ACC112 (cell line): Measurements from ENCODE around the gene LRRC37A3.
"Not testable (repeated sequence)": the region's sequence is repeated elsewhere in the genome, so short reads cannot be mapped to it uniquely, and the experiment has no call there.

Experiments
- H2AFZ ChIP-seq: fragments of 200-600 bp; sonication (generic); one replicate; pipeline ENCODE4 v1.6.0; 2017; ENCODE audit warnings: antibody characterized with exemption, low read length; ENCODE audit not compliant: unreplicated experiment
- H3K27ac ChIP-seq: fragments of 200-600 bp; sonication (generic); 2 replicates; pipeline ENCODE4 v1.5.1; 2014; ENCODE audit warnings: low read depth, mild to moderate bottlenecking, antibody characterized with exemption, low read length, moderate library complexity
- H3K27me3 ChIP-seq: fragments of 200-600 bp; sonication (generic); 2 replicates; pipeline ENCODE4 v1.6.1; 2014; ENCODE audit warnings: mild to moderate bottlenecking, antibody characterized with exemption, low read length, moderate library complexity, mixed read lengths; ENCODE audit not compliant: insufficient read depth
- H3K36me3 ChIP-seq: fragments of 200-600 bp; sonication (generic); 2 replicates; pipeline ENCODE4 v1.6.1; 2016; ENCODE audit warnings: mild to moderate bottlenecking, antibody characterized with exemption, low read length, moderate library complexity, mixed read lengths; ENCODE audit not compliant: insufficient read depth
- H3K4me1 ChIP-seq: fragments of 200-600 bp; sonication (generic); one replicate; pipeline ENCODE4 v1.6.1; 2016; ENCODE audit warnings: low read length, mixed read lengths; ENCODE audit not compliant: insufficient read depth, unreplicated experiment, control insufficient read depth
- H3K4me3 ChIP-seq: fragments of 200-600 bp; sonication (generic); 2 replicates; pipeline ENCODE4 v1.5.1; 2014; ENCODE audit warnings: mild to moderate bottlenecking, low read depth, low read length
- H3K79me2 ChIP-seq: fragments of 200-600 bp; sonication (generic); one replicate; pipeline ENCODE4 v1.6.0; 2016; ENCODE audit warnings: low read length; ENCODE audit not compliant: control insufficient read depth, unreplicated experiment, insufficient read depth

The LRRC37A3 gene

DNA sequence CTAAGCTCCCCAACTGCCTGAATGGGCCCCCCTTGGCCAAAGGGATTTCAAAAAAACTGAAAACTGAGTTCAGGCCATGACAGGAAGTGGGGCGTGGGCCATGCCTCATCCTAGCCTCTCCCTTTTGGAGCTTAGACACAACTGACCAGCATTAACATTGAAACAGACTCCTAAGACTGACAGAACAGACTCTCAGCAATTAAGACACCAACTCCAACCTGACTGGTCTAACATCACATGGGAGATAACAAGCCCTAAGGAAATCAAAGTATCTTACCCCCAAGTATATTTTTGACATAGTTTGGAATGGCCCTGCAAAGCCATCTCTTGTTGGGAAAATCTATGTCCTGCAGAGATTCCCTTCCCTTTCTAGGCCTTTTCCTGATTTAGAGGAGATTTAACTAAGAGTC, 88.6 kb downstream of the LRRC37A3 start:
- not testable (repeated sequence) for H3K79me2 ChIP-seq, H3K36me3 ChIP-seq, H3K27me3 ChIP-seq, H3K27ac ChIP-seq, H3K4me3 ChIP-seq, H2AFZ ChIP-seq, H3K4me1 ChIP-seq

DNA sequence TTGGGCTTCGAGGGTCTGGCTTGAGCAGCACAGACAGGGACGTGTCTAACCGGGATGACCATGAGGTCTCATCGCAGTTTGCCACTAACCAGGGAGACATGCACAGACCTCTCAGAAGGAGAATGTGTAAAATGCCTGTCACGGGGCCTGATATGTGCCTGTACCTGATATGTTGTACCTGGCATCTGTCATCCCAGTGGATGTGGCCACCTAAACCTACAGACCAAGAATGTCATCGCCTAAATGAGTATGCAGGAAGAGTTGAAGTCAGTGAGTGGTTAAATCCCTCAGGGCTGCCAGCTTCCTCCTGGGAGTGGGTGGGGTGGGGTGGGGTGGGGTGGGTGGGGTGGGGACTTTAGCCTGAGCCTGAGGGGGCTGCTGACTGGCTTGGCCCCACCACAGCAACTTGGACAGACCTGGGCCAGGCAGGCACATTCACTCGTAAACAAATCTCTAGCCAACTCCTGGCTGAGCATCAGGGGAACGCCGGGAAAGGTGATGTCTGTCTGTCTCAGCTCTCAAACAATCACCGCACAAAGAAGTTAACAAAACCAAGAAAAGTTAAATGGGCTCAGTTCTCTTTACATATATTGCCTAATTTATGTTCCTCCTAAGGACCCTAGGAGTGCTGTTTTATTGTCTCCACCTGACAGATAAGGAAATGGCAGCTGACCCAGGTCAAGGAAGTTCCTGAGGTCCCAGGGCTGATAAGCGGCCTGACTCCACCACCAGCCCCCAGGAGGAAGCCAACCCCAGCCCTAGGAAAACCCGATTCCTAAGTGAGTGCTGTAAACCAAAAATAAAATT, 89.3 kb downstream of the LRRC37A3 start:
- H3K4me1 ChIP-seq, H3K36me3 ChIP-seq, H3K4me3 ChIP-seq, H3K27me3 ChIP-seq, H2AFZ ChIP-seq, H3K27ac ChIP-seq, H3K79me2 ChIP-seq: not testable (repeated sequence)

DNA sequence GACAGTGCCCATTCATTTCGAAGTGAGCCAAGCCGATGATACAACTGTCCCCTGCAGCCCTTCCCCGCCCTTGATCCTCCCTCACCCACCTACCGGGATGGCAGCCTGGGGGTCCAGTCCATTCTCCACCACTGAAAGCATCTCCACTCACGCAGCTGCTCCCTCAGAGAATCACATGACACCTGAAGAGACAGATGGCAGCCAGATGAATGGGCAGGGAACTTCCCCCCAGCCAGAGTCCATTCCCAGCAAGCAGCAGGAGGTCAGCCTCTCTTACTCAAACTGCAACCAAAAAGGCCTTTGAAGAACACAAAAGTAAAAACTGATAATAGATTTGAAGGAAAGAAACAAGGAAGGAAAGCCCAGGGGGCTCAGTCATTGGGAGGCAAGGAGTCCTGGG, 90.2 kb downstream of the LRRC37A3 start:
- H2AFZ ChIP-seq, H3K79me2 ChIP-seq, H3K4me3 ChIP-seq, H3K36me3 ChIP-seq, H3K27ac ChIP-seq, H3K27me3 ChIP-seq, H3K4me1 ChIP-seq: not testable (repeated sequence)

DNA sequence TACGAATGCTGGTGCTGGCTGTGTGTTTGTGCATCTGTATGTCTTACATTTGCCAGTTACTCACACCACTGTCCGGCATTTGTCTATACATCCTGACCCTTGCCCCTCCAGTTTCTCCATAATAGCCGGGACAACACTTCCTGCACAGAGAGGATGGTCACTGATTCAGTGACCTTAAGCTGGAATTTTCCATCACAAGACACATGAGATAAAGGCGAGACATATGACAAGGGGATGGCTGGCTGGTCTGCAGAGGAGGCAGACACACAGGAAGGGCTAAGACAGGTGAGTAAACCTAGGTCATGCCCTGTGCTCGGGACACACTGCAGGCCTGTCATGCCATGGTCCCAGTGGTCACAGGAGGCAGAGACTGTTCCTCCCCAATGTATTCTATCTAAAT, 100.4 kb downstream of the LRRC37A3 start:
- H3K4me3 ChIP-seq, H2AFZ ChIP-seq, H3K27ac ChIP-seq, H3K79me2 ChIP-seq, H3K4me1 ChIP-seq, H3K27me3 ChIP-seq, H3K36me3 ChIP-seq: not testable (repeated sequence)

DNA sequence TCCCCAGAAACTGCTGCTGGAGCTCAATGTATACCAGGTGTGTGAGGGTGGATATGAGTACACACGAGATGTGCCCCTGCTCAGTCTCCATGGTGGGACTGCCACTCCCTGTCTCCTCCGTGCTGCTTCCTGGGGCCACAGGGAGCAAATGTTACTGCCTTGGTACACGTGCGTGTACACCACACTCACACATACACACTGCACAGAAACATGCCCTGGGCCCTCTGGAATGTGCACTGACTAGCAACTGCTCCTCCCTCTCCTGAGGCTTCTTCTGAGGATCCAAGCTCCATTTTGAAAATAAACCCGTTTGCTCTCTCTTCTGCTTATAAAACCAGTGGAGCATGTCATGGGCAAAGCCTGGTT, 103.5 kb downstream of the LRRC37A3 start:
- H3K36me3 ChIP-seq, H2AFZ ChIP-seq, H3K4me3 ChIP-seq, H3K79me2 ChIP-seq, H3K27me3 ChIP-seq, H3K27ac ChIP-seq, H3K4me1 ChIP-seq: not testable (repeated sequence)

DNA sequence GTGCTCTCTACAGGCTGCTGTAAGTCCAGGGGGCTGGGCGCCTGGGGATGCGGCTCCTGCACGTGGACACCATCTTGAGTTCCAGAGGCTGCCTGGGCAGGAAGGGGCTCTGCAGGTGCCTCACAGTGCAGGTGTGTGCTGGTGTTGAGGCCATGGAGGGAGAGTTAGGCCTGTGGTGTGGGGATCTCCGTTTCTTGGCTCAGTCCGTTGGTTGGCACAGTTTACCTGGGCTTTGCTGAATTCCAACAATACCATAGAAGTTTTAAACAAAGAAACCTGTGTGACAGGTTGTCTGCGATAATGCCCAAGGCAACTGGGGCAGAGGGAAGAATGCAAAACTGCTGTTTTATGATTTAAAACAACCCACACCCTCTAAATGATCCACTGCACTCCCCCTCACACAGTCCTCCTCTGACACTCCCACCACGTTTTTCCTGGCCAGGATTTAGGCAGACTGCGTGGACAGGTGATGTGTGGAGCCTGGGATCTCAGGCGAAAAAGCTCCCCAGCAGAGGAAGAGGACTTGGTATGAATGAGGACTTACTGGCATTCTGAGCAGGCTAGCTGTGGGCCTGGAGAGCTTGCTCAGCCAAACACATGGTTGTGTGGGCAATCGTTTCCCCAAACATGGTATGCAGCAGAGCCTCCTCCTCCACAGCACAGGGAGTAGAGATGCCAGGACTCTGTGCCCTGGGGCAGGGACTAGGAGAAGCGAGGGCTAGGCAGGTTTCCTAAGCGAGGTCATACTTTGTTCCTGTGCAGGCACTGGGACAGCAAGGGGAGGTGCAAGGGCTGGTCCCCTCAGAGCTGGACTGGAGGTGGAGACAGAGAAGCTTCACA, 104.1 kb downstream of the LRRC37A3 start:
- not testable (repeated sequence) for H3K4me3 ChIP-seq, H2AFZ ChIP-seq, H3K79me2 ChIP-seq, H3K27ac ChIP-seq, H3K4me1 ChIP-seq, H3K27me3 ChIP-seq, H3K36me3 ChIP-seq

DNA sequence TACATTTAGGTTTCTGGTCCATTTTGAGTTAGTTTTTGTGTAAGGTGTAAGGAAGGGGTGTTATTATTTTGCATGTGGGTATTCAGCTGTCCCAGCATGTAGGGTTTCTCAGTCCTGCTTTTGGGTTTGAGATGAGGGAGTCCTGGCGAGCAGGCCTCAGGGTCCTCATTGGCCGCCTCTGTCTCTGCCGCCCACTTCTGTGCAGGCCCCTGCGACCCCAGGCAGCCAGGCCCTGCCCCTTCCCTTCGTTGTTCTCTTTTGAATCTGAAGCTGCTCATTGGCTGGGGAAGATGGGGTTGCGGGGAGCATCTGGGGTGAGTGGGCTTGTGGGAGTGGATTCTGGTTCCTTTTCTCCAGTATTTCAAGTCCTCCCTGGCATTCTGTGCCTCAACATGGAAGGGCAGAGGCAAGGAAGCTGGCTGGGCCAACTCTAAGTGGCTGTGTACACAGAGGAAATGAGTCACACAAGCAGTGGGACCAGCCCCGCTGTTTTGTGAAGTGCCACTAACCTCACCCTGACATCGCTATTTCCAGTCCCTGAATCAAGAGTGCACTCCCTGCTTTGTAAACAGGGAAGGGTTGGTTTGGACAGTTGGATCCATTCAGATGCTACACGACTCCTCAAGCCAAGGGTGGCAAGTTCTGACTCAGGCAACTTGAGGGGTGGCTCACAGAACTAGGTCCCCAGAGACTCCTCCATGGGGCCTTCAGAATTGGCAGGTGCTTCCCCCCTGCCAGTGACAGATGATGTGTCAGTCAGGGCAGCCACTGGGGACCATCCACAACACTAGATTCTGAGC, 110.9 kb downstream of the LRRC37A3 start:
- H2AFZ ChIP-seq, H3K4me3 ChIP-seq, H3K79me2 ChIP-seq, H3K4me1 ChIP-seq, H3K36me3 ChIP-seq, H3K27me3 ChIP-seq: not testable (repeated sequence)
- 0 out of 2 replicates have a peak overlapping the region, but pooled peaks have one; percentile 28 for H3K27ac ChIP-seq
